Heart right ventricle (tissue), 16 donors: ENCODE measurements around the gene SMIM44. TPM values are rescaled to one million over a fixed set of nuclear protein-coding genes. Genes with fewer than 3 reads are reported as not detected.

Source experiments
- ATAC-seq, 8 donors: fragments of 200-7000 bp; cut with Tn5 transposase; one replicate each; pipeline ENCODE4 v1.9.1; 2020; ENCODE audit warnings: mild to moderate bottlenecking in 8 of 8, moderate library complexity in 8 of 8, moderate number of reproducible peaks in 1 of 8
- DNase-seq, 2 donors: peaks; one replicate each; pipeline ENCODE4 v3.0.0-alpha.2; 2020
- H3K27ac ChIP-seq, 10 donors: fragments of 200-600 bp; sonication (generic) in 2 of 10; one replicate each; pipeline versions ENCODE4 v1.5.0 to v1.8.0; 2020 to 2022; ENCODE audit warnings: mild to moderate bottlenecking in 3 of 10
- H3K27me3 ChIP-seq, 7 donors: fragments of 200-600 bp; one replicate each; pipeline ENCODE4 v1.8.0; 2021 to 2022; ENCODE audit warnings: mild to moderate bottlenecking in 2 of 7
- H3K36me3 ChIP-seq, 9 donors: fragments of 200-600 bp; sonication (generic) in 1 of 9; one replicate each; pipeline versions ENCODE4 v1.5.0 to v1.8.0; 2020 to 2022; ENCODE audit warnings: mild to moderate bottlenecking in 2 of 9
- H3K4me1 ChIP-seq, 9 donors: fragments of 200-600 bp; sonication (generic) in 1 of 9; one replicate each; pipeline versions ENCODE4 v1.5.0 to v1.8.0; 2020 to 2022; ENCODE audit warnings: mild to moderate bottlenecking in 4 of 9
- H3K4me3 ChIP-seq, 10 donors: fragments of 200-600 bp; sonication (generic) in 2 of 10; one replicate each; pipeline versions ENCODE4 v1.5.0 to v1.8.0; 2020 to 2022; ENCODE audit warnings: mild to moderate bottlenecking in 7 of 10, moderate library complexity in 2 of 10
- H3K9me3 ChIP-seq, 11 donors: fragments of 200-600 bp in 10 of 11; sonication (generic) in 2 of 11; one replicate each; pipeline versions ENCODE4 v1.5.0 to v1.8.0; 2013 to 2022; ENCODE audit warnings: mild to moderate bottlenecking in 2 of 11, control low read depth in 1 of 11, moderate library complexity in 1 of 11
- CTCF ChIP-seq, 9 donors: fragments of 200-600 bp; sonication (generic) in 2 of 9; IDR thresholded peaks; one replicate each; pipeline versions ENCODE4 v1.5.0 to v1.8.0; 2021 to 2022; ENCODE audit warnings: antibody characterized with exemption in 9 of 9, mild to moderate bottlenecking in 5 of 9, moderate library complexity in 1 of 9
- WGBS, 2 donors: extraction: QIAGEN DNeasy Blood & Tissue Kit; methylation state at CpG; one replicate each; pipeline ENCODE4 v1.1.7; 2013; ENCODE audit warnings: inconsistent platforms in 1 of 2; 5-methylcytosine and 5-hydroxymethylcytosine counted together
- intact Hi-C, 10 donors: fragments of 100-400 bp; cut with DNase I; formaldehyde crosslinking; loops; one replicate each; pipeline versions ENCODE4 v1.11.1 to v1.14.2; 2022
- polyA plus RNA-seq, 2 donors: library from polyadenylated mRNA; stranded (reverse); fragments of 200-250 nt; gene quantifications; one replicate each; pipeline ENCODE4 v1.2.3, GENCODE V29; 2013
- total RNA-seq, 10 donors: library from RNA; stranded (reverse); fragmentation: NEBNext Ultra II Directional in 3 of 10; extraction: Animal tissue kit (Norgen Biotek cat#: 25700) in 3 of 10; gene quantifications; one replicate each; pipeline versions ENCODE4 v1.2.1 to v1.2.4, GENCODE V29; 2021 to 2023
- donor health status: Arrhythmogenic right ventricular cardiomyopathy.
- donor health status: ischemic (EF 13 %, LVEDD 7.1; RV severe dilation, severe dysfunction).
- donor health status: healthy with polysubstance abuse.
- donor health status: DM: no; HTN: yes; CAD: no.
- donor health status: DM: no; HTN: no; CAD: no.
- donor health status: ischemic (EF 25% LVEDD 6.9; RV normal size, moderate dysfunction).
- donor health status: ischemic (EF 25% LVEDD 5.7; RV mildly dilated, moderate dysfunction).
- donor health status: healthy.
- donor health status: DM: yes; HTN: yes; CAD: no.
- donor health status: Ischemic cardiomyopathy.
- donor health status: ischemic (EF 35%, LVEDD 5.7; RV mildly dilated, moderate dysfunction).
- donor health status: nonischemic (EF 11% LVEDD 7.7; RV severe dilation, severe dysfunction).
- donor health status: DM: yes; HTN: yes; CAD: no.
- donor health status: PGD.
- donor health status: ischemic (EF 29% LVEDD 5.4; RV normal size, mild dysfunction).
- donor health status: nonischemic (EF 23%, LVEDD 6.1; RV moderate dilation, normal function).

Gene SMIM44
- total and polyA plus RNA-seq, 12 donors, result not detected

GRCh38 chr19:3499738-3500428 lies 16.6 kb upstream of the SMIM44 start:
- ATAC-seq, result peak in 3 of 8 donors; percentile 5 to 24 (median 6)

DNA sequence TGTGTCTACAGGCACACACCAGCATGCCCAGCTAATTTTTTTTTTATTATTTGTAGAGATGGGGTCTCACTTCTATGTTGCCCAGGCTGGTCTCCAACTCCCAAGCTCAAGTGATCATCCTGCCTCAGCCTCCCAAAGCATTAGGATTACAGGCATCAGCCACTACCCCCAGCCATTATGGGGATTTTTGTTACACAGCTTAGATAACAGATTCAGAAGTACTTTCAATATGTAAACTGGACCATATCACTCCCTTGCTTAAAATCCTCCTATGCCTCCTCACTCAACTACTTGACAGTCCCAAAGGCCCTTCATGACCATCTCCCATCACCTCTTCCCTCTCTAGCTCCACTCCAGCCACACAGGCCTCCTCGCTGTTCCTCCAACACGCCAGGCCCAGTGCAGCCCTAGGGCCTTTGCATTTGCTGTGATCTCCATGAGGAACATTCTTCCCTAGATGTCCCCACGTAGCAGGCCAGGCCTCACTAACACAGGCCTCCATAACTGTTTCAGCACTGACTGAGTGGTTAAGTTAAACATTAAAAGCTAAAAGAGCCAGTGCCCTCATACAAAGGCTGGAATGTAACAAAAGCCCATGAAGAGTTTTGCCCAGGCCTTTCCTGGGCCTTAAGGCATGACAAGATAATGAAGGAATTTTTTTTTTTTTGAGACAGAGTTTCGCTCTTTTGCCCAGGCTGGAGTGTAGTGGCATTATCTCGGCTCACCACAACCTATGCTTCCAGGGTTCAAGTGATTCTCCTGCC lies 14.7 kb upstream of the SMIM44 start:
- TF ChIP-seq CTCF (IDR thresholded peaks at IDR 0.05), result no peak
- no peaks in the 10 kb centered on the region for H3K9me3 ChIP-seq
- no peak overlapping the region for H3K27ac ChIP-seq
- no peaks in the 10 kb centered on the region for H3K27me3 ChIP-seq
- DNase-seq (no peak), ATAC-seq (no peak)
- H3K4me1 ChIP-seq, result peaks cover 0 to 18% (median 12%) of the 10 kb centered on the region in 9 donors
- H3K4me3 ChIP-seq, result no peak overlapping the region
- 96 to 97% methylated on average over 5 of the region's 5 CpGs for WGBS, 2 donors
- intact Hi-C loops, result no loop called here
- peaks cover 0 to 45% (median 23%) of the 10 kb centered on the region in 9 donors for H3K36me3 ChIP-seq

More at GRCh38 chr19:3499738-3500428, 16.6 kb upstream of the SMIM44 start:
- H3K27me3 ChIP-seq, result no peaks in the 10 kb centered on the region
- DNase-seq, result no peak
- intact Hi-C loops, result loop anchor here in 1 of 10 donors (10.0 kb wide), 1 partner anchor 1565 kb away; no protein-coding TSS in a partner anchor
- peaks cover 0 to 18% (median 12%) of the 10 kb centered on the region in 9 donors for H3K4me1 ChIP-seq
- H3K36me3 ChIP-seq, result peaks cover 0 to 26% (median 17%) of the 10 kb centered on the region in 9 donors
- no peaks in the 10 kb centered on the region for H3K9me3 ChIP-seq
- WGBS, 2 donors, result 22 to 27% methylated on average over 18 of the region's 18 CpGs
- no peak for TF ChIP-seq CTCF (IDR thresholded peaks at IDR 0.05)
- H3K27ac ChIP-seq, result peak overlapping the region in 9 of 10 donors; percentile 91 to 99 (median 95)
- H3K4me3 ChIP-seq, result peak overlapping the region; percentile 81 to 100 (median 91)

DNA sequence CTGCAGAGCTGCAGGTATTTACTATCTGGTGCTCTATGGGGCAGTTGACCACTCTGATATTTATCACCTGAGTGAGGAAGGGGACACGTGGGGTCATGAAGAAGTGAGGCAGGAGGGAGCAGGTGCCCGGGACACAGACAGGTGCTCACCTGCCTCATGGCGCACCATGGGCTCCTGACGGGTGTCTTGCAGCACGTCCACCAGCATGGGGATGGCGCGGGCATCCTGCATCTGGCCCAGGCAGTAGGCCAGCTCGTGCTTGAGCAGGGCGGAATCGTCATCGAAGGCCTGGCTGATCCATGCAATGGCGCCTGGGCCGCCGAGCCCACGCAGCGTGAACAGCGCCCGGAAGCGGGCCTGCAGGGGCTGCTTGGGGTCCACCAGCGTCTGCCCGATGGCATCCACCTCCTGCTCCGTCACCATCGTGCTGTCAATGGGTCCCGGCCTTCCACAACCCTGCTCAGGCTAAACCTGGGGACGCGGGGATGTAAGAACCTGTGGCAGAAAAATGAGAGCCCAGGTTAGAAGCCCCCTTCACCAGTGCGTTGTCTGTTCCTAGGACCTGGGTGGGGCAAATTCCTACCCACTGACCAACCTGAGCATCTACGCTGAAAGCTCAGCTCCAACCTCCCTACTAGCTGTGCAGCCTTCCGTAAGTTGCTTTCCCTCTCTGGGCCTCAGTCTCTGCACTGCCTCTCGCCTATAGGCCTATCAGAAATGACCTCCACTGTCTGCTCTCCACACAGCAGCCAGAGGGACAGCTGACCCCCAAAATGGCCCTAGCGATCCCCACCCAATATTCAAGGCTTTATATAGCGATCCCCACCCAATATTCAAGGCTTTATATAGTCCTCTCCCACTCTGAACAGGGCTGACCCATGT lies 13.4 kb upstream of the SMIM44 start:
- Histone ChIP-seq H3K27ac (no peak overlapping the region), H3K4me3 (no peak overlapping the region), H3K4me1 (peaks cover 0 to 18% (median 12%) of the 10 kb centered on the region in 9 donors), H3K27me3 (no peaks in the 10 kb centered on the region), H3K9me3 (no peaks in the 10 kb centered on the region), H3K36me3 (peaks cover 0 to 58% (median 27%) of the 10 kb centered on the region in 9 donors)
- DNase-seq (no peak), ATAC-seq (no peak)
- no peak for TF ChIP-seq CTCF (IDR thresholded peaks at IDR 0.05)
- intact Hi-C loops, result no loop called here
- WGBS, 2 donors, result 96% methylated on average over 32 of the region's 32 CpGs

- intact Hi-C loops, result no loop called here
- Histone ChIP-seq H3K9me3 (no peaks in the 10 kb centered on the region), H3K36me3 (peaks cover 0 to 78% (median 27%) of the 10 kb centered on the region in 9 donors), H3K27me3 (no peaks in the 10 kb centered on the region), H3K27ac (no peak overlapping the region), H3K4me3 (no peak overlapping the region), H3K4me1 (peaks cover 0 to 10% (median 6%) of the 10 kb centered on the region in 9 donors)
- 94 to 95% methylated on average over 18 of the region's 18 CpGs for WGBS, 2 donors
- TF ChIP-seq CTCF (IDR thresholded peaks at IDR 0.05), result no peak
- DNase-seq (no peak), ATAC-seq (no peak)
These were observed 11.3 kb upstream of the SMIM44 start for GRCh38 chr19:3494559-3494958.
